Activated CD4-positive, alpha-beta T cell treated with anti-CD3 and anti-CD28 coated beads, Interleukin-2, amount 50 U/mL, for 24 hours (primary cell): ENCODE data around the gene GRAMD1B.
A peak's percentile ranks its signal among the peaks of the same experiment; 100 is the strongest.

Experiments used
- DNase-seq, 2 donors: peaks; one replicate each; pipeline ENCODE4 v3.0.0-alpha.2; 2020; ENCODE audit warnings: low read depth in 1 of 2, low spot score in 1 of 2

Gene GRAMD1B

GRCh38 chr11:123531325-123531724 lies 101.3 kb downstream of the GRAMD1B start:
- no peak for DNase-seq

- DNase-seq: no peak
These were observed 102.1 kb downstream of the GRAMD1B start for GRCh38 chr11:123532131-123532530.

DNA sequence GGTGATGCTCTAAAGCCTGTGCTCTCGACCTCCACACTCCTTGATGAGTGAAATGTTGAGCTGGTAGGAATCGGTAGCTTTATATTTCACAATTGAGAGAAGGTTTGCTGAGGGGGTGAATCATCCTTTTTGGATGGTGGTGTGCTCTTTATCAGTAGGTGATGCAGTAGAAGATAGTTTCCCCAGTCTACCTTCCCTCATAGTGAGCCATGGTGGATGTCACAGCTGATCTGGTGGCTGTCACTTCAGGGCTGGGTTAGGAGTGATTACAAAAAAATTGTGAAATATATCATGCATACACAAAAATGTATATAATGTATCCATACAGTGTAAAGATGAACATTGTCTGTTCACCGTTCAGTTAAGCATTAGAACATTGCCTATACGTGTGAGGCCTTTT lies 105.3 kb downstream of the GRAMD1B start:
- DNase-seq: no peak

GRCh38 chr11:123536690-123537437 lies 106.8 kb downstream of the GRAMD1B start:
- no peak for DNase-seq

DNA sequence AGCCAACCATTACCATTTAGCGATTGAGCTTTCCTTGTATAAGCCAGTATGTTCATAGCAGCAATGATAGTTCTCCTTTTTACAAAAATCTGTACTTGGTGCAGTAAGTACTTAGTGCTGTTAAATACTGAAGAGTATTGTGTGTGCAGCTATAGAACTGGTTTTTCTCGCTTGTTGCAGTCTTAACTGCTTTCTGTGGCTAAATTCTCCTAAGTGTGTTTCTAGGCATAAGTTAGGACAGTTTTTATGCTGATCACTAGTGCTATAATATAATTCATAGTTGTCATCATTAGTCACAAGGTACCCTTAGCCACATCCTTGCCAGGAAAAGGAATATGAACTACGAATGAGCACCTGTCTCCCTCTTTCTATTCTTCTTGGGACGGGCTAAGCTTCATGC lies 107.7 kb downstream of the GRAMD1B start:
- DNase-seq: no peak

DNA sequence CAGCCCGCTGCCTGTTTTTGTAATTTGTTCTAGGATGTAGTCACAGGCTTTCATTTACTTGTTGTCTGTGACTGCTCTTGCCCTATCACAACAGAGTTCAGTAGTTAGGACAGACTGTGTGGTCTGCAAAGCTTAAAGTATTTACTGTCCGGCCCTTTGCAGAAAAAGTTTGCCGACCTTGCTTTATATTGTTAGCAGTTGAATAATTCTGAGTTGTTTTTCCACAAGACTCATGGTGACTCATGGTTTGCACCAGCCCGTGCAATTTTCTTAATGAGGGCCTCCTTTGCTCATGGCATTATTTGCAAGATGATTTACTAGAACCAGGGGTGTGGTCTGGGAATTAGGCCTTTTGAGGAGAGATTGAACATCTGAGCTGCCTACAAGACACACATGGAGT lies 113.7 kb downstream of the GRAMD1B start:
- no peak for DNase-seq

GRCh38 chr11:123544631-123545375 lies 114.7 kb downstream of the GRAMD1B start:
- DNase-seq: no peak

DNA sequence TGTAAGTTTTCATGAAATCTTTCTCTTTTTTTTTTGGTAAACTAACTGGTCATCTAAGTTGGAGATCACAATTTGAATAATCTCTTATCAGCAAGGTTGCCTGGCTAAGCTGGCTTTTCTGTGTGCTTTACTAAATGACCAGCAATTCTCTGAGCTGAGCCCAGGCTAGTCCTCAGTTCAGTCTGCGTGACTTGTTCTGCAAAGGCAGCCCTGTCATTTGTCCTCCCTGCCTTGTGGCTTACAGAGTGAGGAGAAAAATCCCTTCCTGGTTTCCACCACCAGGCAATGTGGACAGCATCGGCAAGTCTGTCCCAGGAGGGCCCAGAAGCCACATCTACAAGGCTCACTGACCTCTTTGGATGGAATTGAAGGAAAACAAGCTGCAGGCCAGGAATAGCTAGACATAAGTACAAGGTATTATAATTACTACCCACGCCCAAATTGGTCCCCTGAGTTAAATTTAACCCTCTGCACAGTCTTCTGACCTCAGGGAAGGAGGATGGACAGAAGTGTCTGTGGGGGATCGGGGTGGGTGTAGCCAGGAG lies 115.7 kb downstream of the GRAMD1B start:
- no peak for DNase-seq

GRCh38 chr11:123546515-123546914 lies 116.4 kb downstream of the GRAMD1B start:
- DNase-seq: no peak

GRCh38 chr11:123547180-123547579 lies 117.1 kb downstream of the GRAMD1B start:
- no peak for DNase-seq

GRCh38 chr11:123548774-123549173 lies 118.7 kb downstream of the GRAMD1B start:
- DNase-seq: no peak

DNA sequence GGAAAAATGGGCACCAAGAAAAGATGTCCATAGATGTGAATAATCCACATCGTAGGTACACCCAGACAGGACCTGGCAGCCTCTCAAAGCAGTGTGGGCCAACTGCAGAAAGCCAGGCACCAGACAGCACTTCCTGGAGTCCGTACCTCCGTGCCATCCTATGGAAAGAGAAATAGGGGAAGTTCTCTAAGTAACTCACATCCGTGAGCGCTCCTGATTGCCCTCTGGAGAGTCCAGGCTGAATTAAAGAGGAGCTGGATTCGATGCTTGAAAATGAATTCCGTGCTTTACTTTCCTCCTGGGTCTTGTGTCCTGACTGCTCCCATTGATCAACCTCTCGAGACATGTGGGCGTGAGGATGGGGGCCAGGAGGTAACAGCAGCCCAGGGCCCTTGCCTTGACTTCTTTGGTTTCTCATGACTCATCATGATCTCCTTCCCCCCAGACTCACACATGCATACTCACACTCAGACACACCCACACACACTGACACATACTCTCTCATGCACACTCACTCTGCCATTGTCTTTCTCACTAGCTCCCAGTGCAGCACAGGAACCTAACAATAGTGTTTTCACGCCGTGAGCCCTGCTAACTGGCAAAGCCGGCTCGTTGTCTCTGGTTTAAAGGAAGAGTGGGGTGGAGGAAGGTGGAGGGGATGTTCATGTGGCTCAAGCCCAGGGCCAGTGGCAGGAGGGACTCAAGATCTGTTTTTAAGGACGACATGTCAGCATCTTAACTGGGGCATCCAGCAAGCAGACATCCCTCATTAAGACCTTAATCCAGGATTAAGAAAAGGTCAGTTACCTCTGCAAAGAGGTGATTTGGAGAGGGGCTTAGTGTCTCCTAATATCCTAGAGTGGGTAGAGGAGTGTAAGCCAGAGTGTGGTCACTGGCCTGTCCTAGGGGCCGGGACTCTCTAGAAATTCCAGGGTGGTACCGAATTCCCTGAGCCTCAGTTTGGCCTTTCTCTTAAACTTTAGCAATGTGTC lies 120.2 kb downstream of the GRAMD1B start:
- peak in 1 of 2 donors; percentile 3 for DNase-seq

GRCh38 chr11:123551079-123551478 lies 121.0 kb downstream of the GRAMD1B start:
- DNase-seq: no peak

GRCh38 chr11:123556633-123557032 lies 126.6 kb downstream of the GRAMD1B start:
- no peak for DNase-seq

GRCh38 chr11:123558536-123559315 lies 128.7 kb downstream of the GRAMD1B start:
- DNase-seq: no peak

GRCh38 chr11:123559523-123559955 lies 129.5 kb downstream of the GRAMD1B start:
- no peak for DNase-seq

GRCh38 chr11:123560006-123560405 lies 129.9 kb downstream of the GRAMD1B start:
- no peak for DNase-seq

DNA sequence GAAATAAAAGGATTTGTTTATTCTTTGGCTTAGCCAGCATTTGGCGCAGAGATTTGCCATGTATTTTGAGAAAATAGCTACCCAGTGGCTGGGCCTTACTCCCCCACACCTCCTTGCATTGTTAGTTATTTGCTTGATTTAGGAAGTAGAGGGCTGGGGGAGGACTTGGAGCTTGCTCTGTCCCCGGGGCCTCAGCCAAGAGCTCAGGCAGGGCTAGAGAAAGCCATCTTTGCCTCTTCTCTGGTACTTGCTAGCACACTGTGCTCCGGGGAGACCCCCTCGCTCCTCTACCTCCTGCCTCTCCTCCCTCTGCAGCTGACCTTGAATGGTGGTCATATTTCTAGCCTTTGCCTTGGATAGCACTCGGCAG lies 131.3 kb downstream of the GRAMD1B start:
- no peak for DNase-seq

DNA sequence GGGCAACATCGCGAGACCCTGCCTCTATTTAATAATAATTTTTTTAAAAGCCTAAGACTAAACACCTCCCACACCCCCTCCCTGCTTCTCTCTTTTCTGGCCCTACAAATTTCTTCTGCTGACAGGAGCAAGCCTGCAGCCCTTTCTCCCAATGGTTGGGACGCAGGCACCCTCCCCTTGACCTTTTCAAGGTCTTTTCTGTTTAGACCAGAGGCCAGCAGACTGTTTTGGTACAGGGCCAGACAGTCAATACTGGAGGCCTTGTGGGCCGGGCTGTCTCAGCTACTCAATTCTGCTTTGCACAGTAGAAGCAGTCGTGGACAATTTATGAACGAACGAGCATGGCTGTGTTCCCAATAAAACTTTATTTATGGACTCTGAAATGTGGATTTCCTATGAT lies 132.1 kb downstream of the GRAMD1B start:
- no peak for DNase-seq

DNA sequence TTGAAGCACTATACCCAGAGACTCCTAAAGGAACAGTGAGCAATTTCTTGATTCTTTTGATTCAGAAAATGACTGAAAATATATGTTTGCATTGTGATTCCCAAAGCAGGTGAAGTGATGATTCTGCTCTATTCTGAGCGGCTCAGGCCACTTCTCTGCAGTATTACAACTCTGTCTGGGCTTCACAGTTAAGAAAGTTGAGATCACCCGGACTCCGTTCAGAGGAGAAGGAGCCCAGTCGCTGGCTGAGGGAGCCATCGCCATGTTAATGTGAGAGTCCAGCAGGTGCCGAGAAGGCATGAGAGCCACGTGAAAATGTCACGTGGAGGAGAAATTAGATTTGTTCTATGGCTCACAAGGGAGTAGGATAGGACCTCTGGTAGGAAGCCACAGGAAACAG lies 132.8 kb downstream of the GRAMD1B start:
- DNase-seq: no peak
